Stimulated activated CD4-positive, alpha-beta T cell treated with anti-CD3 and anti-CD28 coated beads, Interleukin-4, amount 100 ng/mL, for 48 hours (primary cell): ENCODE results near the gene ZNF586.
"Not testable (repeated sequence)": the region's sequence is repeated elsewhere in the genome, so short reads cannot be mapped to it uniquely, and the experiment has no call there.

ENCODE experiments used
- DNase-seq, 2 donors: peaks; one replicate each; pipeline ENCODE4 v3.0.0-alpha.2; 2020; ENCODE audit warnings: low read depth in 2 of 2

The ZNF586 gene

GRCh38 chr19:57823155-57823554 lies 53.7 kb downstream of the ZNF586 start:
- not testable (repeated sequence) for DNase-seq

GRCh38 chr19:57823608-57824007 lies 54.1 kb downstream of the ZNF586 start:
- DNase-seq, result not testable (repeated sequence)

DNA sequence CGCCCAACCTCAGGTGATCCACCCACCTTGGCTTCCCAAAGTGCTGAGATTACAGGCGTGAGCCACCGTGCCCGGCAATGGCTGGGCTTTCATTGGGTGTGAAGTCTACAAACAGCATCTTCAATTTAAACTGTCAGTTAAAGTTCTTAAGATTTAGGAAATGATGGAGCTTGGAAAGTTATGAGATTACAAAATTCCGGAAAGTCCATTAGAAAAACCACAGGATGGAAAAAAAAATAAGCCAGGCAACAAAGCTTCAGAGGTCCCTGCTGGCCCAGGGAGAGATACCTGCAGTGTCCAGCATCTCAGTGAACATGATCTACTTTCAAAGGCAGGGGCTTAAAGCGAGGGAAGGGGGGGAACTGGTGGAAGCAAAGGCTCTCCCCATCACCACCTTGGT lies 56.0 kb downstream of the ZNF586 start:
- DNase-seq, result no peak

DNA sequence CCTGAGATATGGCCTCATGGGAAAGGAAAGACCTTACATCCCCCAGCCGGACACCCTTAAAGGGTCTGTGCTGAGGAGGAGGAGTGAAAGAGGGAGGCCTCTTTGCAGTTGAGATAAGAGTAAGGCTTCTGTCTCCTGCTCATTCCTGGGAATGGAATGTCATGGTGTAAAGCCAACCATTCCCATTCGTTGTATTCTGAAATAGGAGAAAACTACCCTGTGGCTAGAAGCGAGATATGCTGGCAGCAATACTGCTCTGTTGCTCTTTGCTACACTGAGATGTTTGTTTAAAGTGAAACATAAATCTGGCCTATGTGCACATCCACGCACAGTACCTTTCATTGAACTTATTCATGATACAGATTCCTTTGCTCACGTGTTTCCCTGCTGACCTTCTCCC lies 59.8 kb downstream of the ZNF586 start:
- DNase-seq, result no peak

DNA sequence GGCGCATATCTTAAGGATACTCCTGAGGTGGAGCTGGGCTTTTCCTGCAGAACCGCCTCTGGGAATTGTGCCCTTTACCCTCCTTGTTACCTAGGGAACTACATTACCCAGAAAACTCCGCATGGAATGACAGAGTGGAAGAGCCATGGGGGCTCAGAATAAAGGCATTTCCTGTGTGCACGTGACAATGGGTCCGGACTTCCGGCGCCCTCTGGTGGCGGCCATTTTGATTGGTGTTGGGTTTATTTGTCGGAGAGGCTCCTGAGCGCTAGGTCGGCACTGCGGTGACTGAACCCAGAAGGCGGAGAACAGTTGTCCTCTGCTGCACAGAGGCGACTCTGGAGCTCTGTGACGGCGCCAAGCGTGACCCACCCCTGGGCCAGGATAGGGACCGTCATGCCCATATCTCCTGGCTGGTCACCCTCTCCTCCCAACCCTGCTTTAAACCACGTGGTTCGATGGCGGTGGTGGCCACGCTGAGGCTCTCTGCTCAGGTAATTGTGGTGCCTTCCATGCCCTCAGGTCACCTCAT lies 60.7 kb downstream of the ZNF586 start, which contains the start of gene ZNF587B:
Gene ZNF587B (plus strand): TSS at position 229 of the 532 bp plus-strand sequence. CDS start 230 bp downstream, at position 459.
- no peak for DNase-seq
